Epithelial cell of umbilical artery (primary cell): Measurements from ENCODE around the gene MLH3. TPM values are rescaled to one million over a fixed set of nuclear protein-coding genes. Genes with fewer than 3 reads are reported as not detected.

Experiments
- total RNA-seq: library from RNA; depleted of rRNA; stranded (reverse); fragments of >200 nt; gene quantifications from 2 replicates; pipeline ENCODE4 v1.2.3, GENCODE V29; 2014

Gene MLH3
- total RNA-seq = 14.1 and 14.3 TPM in 2 replicates

DNA sequence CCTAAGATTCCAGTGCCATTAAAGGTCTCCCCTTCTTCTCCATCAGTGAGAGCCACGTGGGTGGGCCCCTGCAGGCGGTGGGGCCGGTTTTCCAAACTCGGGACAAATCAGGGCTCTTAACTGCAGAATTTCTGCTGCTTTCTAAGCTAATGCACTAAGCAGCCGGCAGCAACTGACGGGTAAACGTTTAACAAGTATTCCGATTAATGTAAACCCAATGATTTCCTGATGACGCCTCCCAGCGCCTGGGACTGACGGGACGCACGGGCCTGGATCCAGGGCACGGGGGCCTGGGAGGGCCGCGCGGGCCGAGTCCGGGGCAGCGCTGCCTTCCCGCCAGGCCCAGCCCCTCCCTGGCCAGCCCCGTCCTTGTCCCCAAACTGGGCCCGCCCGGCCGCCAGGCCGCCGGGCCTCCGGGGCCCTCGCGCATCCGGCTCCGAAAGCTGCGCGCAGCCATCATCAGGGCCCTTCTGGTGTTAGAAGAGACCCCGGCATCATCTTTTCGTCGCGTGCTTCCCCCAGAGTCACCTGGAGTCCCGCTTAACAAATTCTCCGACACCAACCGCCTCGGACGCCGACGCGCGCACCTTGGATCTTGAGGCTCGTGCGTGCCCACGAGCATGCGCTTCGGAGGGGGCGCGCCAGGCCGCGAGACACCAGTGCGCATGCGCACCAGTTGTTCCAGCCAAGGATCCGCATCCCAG lies at the start of gene MLH3:
Gene MLH3, minus strand, starts transcription at position 616 of the 704 bp plus-strand sequence. CDS start 1,812 bp downstream, outside the sequence.

DNA sequence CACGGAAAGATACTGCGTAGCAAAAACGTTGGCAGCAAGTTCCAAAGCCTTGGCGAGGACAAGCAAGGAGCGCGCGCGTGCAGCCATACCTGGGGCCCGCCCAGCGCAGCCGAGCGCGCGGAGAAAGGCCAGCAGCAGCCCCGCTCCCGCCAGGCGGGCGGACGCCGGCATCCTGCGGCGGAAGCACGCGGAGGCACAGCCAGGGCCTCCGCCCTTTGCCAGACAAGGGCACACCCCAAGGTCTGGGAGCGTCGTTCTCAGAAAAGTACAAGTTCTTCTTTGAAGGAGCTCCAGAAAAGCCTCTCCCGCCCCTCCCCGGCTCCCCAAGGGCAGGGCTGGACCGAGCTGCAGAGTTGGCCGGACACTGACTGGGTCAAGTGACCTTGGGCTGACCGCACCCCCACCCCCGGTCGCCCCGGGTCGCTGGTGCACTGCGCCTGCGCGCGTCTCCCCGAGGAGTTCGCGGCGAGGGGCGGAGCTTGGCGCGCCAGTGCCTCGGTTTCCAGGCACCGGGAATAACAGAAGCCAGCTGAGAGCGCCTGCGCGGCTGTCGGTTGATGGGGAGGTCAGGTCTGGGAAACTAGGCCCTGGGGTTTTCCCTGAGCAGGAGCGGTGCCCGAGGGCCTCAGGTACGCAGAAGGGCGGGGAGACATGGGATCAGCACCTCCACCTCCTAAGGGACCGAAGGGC lies 18.0 kb upstream of the MLH3 start, which contains the start of gene ZC2HC1C:
Gene ZC2HC1C, plus strand, starts transcription at position 521 of the 690 bp plus-strand sequence. CDS start 933 bp downstream, outside the sequence.

DNA sequence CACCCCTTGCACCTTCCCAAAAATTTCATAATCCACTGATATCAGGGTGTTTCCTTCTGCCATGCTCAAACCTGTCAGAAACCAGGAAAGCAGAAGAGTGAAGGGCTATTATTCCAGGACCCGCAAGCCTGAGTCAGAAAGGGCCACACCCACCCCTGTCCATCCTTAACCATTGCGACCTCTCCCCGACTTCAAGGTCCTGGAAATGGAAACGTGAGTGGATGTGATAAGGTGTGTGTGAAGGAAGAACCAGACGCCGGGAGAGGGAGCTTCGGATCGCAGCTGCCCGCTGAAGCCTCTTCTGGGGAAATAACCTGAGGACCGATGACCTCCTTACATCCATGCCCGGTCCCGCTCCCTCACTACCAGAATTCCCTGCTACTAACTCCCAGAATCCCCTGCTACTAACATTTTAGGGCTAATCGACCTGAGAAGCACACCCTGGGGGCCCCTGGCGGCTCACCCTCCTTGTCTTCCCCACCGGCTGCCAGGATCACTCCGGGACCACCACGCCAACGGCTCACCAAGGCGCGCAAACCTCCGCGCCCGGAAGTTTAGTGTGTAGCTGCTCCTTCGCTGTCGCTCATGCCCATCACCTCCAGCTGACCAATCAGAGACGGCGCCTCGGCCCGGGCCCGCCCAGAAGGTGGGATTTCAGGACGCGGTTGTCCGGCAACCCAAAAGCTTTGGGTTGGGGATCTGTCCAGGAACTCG lies 12.4 kb upstream of the MLH3 start, which contains the start of gene ACYP1:
Gene ACYP1, minus strand, starts transcription at position 534 of the 714 bp plus-strand sequence. Its CDS starts 471 bp downstream, at position 63.

DNA sequence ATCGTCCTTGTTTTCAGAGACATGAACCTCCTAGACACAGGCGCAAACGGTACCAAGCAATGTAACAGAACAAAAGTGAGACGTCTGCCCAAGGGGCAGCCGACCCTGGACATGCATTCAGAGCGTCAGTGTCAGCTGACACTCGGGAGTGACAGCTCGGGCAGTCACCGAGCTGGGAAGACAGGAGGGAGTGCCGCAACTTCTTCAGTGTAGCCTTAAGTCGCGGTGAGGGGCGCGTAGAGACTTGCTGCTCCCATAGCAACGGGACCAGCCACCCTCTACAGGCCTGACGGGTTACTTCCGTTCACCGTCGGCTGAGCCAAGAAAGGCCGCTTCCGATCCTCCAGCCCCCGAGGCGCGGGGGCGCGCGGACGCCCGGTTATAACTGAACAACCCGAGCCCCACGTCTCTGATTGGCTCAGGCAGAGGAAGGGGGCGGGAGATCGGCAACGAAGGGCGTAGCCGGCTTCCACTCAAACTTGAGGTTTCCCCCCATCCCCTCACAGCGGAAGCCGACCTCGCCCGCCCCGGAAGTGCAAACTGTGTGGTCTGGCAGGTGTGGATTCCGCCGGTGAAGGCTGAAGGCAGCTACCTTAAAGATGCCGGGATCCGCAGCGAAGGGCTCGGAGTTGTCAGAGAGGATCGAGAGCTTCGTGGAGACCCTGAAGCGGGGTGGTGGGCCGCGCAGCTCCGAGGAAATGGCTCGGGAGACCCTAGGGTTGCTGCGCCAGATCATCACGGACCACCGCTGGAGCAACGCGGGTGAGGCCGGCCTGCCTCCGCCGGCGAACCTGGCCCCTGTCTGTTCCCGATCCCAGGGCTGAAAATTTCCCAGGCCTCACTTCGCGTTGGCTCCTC lies 48.6 kb downstream of the MLH3 start, which contains the start of gene EIF2B2:
Gene EIF2B2, plus strand, starts transcription at position 530 of the 858 bp plus-strand sequence. Its CDS starts 70 bp downstream, at position 600.

Other genes with a start within 250 kb of the MLH3 start
- not detected in 2 replicates for gene PROX2, start 175.3 kb downstream of the MLH3 start, total RNA-seq
- gene DLST, start 169.6 kb downstream of the MLH3 start, total RNA-seq = 48.1 and 60.3 TPM in 2 replicates
- gene RPS6KL1, start 128.2 kb downstream of the MLH3 start, total RNA-seq = 5.2 and 15.0 TPM in 2 replicates
- gene PGF, start 95.9 kb downstream of the MLH3 start, total RNA-seq = 378 and 418 TPM in 2 replicates
- 149 and 194 TPM in 2 replicates for gene EIF2B2, start 48.5 kb downstream of the MLH3 start, total RNA-seq
- gene ACYP1, start 12.6 kb upstream of the MLH3 start, total RNA-seq = 13.3 and 17.5 TPM in 2 replicates
- 1.3 and 3.6 TPM in 2 replicates for gene ZC2HC1C, start 18.2 kb upstream of the MLH3 start, total RNA-seq
- 24.0 and 56.4 TPM in 2 replicates for gene NEK9, start 75.6 kb upstream of the MLH3 start, total RNA-seq
- 243 and 257 TPM in 2 replicates for gene TMED10, start 125.1 kb upstream of the MLH3 start, total RNA-seq
- 3.2 and 4.9 TPM in 2 replicates for gene FOS, start 227.4 kb upstream of the MLH3 start, total RNA-seq